ENCODE measurements around the gene TMA7. TPM values are rescaled to one million over a fixed set of nuclear protein-coding genes. Genes with fewer than 3 reads are reported as not detected.
A peak's percentile ranks its signal among the peaks of the same experiment; 100 is the strongest.

Gene TMA7
- total and polyA plus RNA-seq, 10 of the 15 experiments (the other 5 are each of a cell fraction or from before 2014, with no cell fraction given) = 319 to 1,760 (median 752) TPM

GRCh38 chr3:48466386-48467109 is 26.5 kb downstream of the TMA7 start (continued):
- peak; percentile 2 for TF ChIP-seq RUNX3 (IDR thresholded peaks at IDR 0.05; ENCODE audit: low read length)
- TF ChIP-seq TARDBP (IDR thresholded peaks at IDR 0.05; ENCODE audit: borderline replicate concordance) = no peak
- TF ChIP-seq PAX8 (IDR thresholded peaks at IDR 0.05) = no peak
- TF ChIP-seq BMI1 (IDR thresholded peaks at IDR 0.05; ENCODE audit: borderline replicate concordance) = no peak
- TF ChIP-seq TAF1 (IDR thresholded peaks at IDR 0.05; ENCODE audit: borderline replicate concordance, low read depth, low read length) = no peak; the same call in 1 of the 2 replicates
- no peak for TF ChIP-seq RB1 (IDR thresholded peaks at IDR 0.05; ENCODE audit: borderline replicate concordance)
- no peak for TF ChIP-seq USF2 (IDR thresholded peaks at IDR 0.05; ENCODE audit: borderline replicate concordance, low read depth, low read length)
- TF ChIP-seq RELA (IDR thresholded peaks at IDR 0.05; ENCODE audit: borderline replicate concordance, partially characterized antibody) = no peak
- no peak for TF ChIP-seq ZNF384 (IDR thresholded peaks at IDR 0.05; ENCODE audit: borderline replicate concordance, low read depth, low read length)
- TF ChIP-seq KAT2A (conservative IDR thresholded peaks at IDR 0.05; ENCODE audit: control insufficient read depth, low read depth, low read length) = no peak
- no peak for TF ChIP-seq CUX1 (IDR thresholded peaks at IDR 0.05; ENCODE audit: insufficient replicate concordance, low read depth, low read length)
- TF ChIP-seq BHLHE40 (IDR thresholded peaks at IDR 0.05; ENCODE audit: borderline replicate concordance in 1 of 2, low read depth in 2 of 2, low read length in 1 of 2) = no peak
- TF ChIP-seq POU2F2 (IDR thresholded peaks at IDR 0.05; ENCODE audit: borderline replicate concordance, low read depth, low read length) = no peak
- TF ChIP-seq ZBED1 (IDR thresholded peaks at IDR 0.05; ENCODE audit: borderline replicate concordance) = no peak
- no peak for TF ChIP-seq MEF2B (IDR thresholded peaks at IDR 0.05; ENCODE audit: partially characterized antibody, poor library complexity, severe bottlenecking)
- no peak for TF ChIP-seq MYB (IDR thresholded peaks at IDR 0.05; ENCODE audit: borderline replicate concordance, low read depth, low read length)
- TF ChIP-seq SIX5 (IDR thresholded peaks at IDR 0.05; ENCODE audit: low read depth, low read length, severe bottlenecking) = no peak
- no peak for TF ChIP-seq ZNF687 (IDR thresholded peaks at IDR 0.05)
- no peak for TF ChIP-seq ATF7 (IDR thresholded peaks at IDR 0.05; ENCODE audit: low read depth)
- TF ChIP-seq ZNF274 (IDR thresholded peaks at IDR 0.05; ENCODE audit: insufficient read depth, insufficient read length) = no peak
- TF ChIP-seq FOS (IDR thresholded peaks at IDR 0.05; ENCODE audit: borderline replicate concordance, extremely low read depth, insufficient read length) = no peak

Data from GM12878 (cell line).